Measurements from ENCODE around the gene PRKD2.

DNA sequence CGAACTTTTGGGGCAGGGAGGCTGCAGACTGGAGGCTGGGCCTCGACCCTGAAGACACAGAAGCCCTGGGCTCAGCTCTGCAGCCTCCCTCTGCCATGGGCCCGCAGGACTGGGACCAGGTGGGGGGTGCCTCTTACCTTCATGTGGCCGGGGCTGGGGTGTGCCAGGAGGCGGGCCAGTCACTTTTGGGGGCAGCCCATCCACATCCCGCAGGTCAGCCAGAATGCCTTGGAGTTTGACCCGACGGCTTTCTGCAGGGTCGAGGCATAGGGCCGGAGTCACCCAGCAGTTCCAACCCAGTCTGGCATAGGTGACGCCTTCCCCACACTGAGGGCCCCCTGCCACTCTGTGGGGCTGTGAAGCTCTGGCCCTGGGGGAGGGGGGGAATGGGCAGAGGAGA lies 10.8 kb upstream of the PRKD2 start:
- TF ChIP-seq, protein P1, sequence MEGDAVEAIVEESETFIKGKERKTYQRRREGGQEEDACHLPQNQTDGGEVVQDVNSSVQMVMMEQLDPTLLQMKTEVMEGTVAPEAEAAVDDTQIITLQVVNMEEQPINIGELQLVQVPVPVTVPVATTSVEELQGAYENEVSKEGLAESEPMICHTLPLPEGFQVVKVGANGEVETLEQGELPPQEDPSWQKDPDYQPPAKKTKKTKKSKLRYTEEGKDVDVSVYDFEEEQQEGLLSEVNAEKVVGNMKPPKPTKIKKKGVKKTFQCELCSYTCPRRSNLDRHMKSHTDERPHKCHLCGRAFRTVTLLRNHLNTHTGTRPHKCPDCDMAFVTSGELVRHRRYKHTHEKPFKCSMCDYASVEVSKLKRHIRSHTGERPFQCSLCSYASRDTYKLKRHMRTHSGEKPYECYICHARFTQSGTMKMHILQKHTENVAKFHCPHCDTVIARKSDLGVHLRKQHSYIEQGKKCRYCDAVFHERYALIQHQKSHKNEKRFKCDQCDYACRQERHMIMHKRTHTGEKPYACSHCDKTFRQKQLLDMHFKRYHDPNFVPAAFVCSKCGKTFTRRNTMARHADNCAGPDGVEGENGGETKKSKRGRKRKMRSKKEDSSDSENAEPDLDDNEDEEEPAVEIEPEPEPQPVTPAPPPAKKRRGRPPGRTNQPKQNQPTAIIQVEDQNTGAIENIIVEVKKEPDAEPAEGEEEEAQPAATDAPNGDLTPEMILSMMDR (IDR thresholded peaks at IDR 0.05; ENCODE audit: borderline replicate concordance, extremely low read depth, low read length, poor library complexity, severe bottlenecking), result no peak
- TF ChIP-seq EZH2 (IDR thresholded peaks at IDR 0.05; ENCODE audit: borderline replicate concordance, low read depth, low read length, severe bottlenecking), result no peak

Data from DND-41 (cell line).